ENCODE measurements around the gene DSTYK. TPM values are rescaled to one million over a fixed set of nuclear protein-coding genes. Genes with fewer than 3 reads are reported as not detected.

The DSTYK gene, protein sequence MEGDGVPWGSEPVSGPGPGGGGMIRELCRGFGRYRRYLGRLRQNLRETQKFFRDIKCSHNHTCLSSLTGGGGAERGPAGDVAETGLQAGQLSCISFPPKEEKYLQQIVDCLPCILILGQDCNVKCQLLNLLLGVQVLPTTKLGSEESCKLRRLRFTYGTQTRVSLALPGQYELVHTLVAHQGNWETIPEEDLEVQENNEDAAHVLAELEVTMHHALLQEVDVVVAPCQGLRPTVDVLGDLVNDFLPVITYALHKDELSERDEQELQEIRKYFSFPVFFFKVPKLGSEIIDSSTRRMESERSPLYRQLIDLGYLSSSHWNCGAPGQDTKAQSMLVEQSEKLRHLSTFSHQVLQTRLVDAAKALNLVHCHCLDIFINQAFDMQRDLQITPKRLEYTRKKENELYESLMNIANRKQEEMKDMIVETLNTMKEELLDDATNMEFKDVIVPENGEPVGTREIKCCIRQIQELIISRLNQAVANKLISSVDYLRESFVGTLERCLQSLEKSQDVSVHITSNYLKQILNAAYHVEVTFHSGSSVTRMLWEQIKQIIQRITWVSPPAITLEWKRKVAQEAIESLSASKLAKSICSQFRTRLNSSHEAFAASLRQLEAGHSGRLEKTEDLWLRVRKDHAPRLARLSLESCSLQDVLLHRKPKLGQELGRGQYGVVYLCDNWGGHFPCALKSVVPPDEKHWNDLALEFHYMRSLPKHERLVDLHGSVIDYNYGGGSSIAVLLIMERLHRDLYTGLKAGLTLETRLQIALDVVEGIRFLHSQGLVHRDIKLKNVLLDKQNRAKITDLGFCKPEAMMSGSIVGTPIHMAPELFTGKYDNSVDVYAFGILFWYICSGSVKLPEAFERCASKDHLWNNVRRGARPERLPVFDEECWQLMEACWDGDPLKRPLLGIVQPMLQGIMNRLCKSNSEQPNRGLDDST
- 18.4 and 20.3 TPM in 2 replicates for total RNA-seq

DNA sequence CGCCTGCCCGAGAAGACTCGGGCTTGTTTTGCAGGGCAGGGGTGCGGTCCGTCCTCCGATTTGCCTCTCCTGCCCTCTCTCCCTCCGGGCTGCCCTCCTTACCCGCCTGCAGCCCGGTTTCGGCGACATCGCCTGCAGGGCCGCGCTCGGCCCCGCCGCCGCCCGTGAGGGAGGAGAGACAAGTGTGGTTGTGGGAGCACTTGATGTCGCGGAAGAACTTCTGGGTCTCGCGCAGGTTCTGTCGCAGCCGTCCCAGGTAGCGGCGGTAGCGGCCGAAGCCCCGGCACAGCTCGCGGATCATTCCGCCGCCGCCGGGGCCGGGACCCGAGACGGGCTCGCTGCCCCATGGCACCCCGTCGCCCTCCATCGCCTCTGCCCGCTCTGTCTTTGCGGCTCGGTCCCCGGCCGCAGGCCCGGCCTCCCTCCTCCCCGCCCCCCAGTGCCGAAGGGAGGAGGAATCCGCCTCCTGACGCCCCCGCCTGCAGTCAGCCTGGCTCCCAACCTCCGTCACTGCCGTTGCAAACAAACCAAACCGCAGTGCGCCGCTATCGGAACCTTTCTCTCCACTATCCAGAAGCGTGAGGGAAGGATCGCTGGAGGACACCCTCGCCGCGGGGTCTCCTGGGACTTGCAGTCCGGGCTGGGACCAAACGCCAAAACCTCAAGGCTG lies at the start of gene DSTYK:
Gene DSTYK, minus strand, starts transcription at position 534 of the 670 bp plus-strand sequence. Its CDS starts 167 bp downstream, at position 367.

DNA sequence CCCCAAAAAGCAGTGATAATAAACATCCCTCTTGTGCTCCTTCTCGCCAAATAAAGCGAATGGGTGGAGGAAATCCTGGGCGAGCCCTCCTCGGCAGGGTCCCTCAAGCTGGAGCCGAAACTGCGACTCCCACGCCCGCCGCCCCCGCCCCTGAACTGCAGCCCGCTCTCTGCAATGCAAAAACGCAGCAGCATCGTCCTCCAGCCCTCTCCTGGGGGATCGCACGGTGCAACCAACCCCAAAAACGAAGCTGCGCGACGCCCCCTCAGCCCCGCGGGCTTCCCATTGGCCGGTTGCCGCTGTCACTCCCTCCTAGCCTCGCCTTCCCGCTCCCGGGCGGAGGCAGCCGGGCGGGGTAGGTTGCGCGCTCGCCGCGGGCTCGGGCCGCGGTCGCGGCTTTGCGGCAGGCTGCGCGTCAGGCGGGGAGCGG lies 16.1 kb upstream of the DSTYK start, which contains the start of gene TMCC2:
Gene TMCC2, plus strand, starts transcription at position 363 of the 430 bp plus-strand sequence. CDS start 619 bp downstream, outside the sequence.

DNA sequence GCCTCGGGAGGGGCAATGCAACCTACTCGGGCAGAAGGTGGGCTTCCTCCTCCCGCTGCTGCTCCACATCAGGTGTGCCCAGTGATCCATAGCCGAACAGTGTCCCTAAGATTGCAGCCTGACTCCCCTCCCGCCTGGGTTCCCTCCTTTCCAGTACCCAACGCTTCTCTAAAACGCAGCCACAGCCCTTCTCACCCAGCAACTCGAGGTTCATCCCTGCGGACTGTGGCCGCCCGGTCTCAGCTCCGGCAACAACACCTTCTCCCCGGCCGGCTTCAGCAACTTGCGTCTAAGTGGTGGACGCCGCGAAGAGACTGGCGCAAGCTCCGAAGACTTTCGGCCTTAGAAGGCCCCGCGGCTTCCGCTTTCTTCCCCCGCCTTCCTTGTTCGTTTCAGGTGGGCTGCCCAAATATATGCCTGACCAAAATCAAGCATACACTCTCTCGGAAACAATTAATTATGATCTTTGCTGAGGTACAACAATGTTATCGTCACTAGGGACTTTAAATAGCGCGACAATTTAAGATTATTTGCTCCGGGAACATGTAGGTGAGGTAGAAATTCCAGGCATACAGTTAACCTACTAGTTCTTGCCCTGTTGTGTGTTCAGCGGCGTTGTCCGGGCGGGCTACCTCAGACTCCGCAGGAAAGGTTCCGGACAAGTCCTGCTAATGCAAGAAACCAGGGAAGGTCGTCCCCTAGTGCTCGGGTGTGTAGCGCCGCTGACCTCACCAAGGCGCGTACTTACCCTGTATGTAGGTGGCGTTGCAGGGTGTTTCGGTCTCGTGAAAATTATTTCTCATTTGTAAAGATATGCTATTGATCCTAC lies 89.6 kb downstream of the DSTYK start, which contains the start of gene RBBP5:
Gene RBBP5, minus strand, starts transcription at position 319 of the 829 bp plus-strand sequence. Its CDS starts 105 bp downstream, at position 214.

Other genes with a start within 250 kb of the DSTYK start
- gene CNTN2, start 168.5 kb downstream of the DSTYK start, total RNA-seq: not detected in 2 replicates
- gene TMEM81, start 127.2 kb downstream of the DSTYK start, total RNA-seq: 1.4 and 1.8 TPM in 2 replicates
- gene RBBP5, start 89.7 kb downstream of the DSTYK start, total RNA-seq: 21.7 and 22.7 TPM in 2 replicates
- gene TMCC2, start 16.2 kb upstream of the DSTYK start, total RNA-seq: 4.5 and 6.8 TPM in 2 replicates
- gene NUAK2, start 110.0 kb upstream of the DSTYK start, total RNA-seq: 6.4 and 6.8 TPM in 2 replicates
- gene KLHDC8A, start 145.2 kb upstream of the DSTYK start, total RNA-seq: not detected in 2 replicates
- not detected in 2 replicates for gene LEMD1, start 210.4 kb upstream of the DSTYK start, total RNA-seq
- not detected in 2 replicates for gene BLACAT1, start 244.3 kb upstream of the DSTYK start, total RNA-seq

All from smooth muscle cell of the umbilical artery (primary cell).